Upper lobe of left lung (tissue), 4 donors: ENCODE measurements around the gene UBE2C.

Experiments used
- POLR2A ChIP-seq, 4 donors: fragments of 450-650 bp; IDR thresholded peaks; one replicate each; pipeline ENCODE4 v1.5.1; 2016 to 2017; ENCODE audit warnings: antibody characterized with exemption in 4 of 4, mild to moderate bottlenecking in 2 of 4
- TF ChIP-seq, protein P1 (sequence below), 6 experiments: fragments of 450-650 bp in 4 of 6; fragments of 200-600 bp in 2 of 6; sonication (generic) in 2 of 6; IDR thresholded peaks; one replicate each; pipeline ENCODE4 v1.5.1; 2016 to 2019; ENCODE audit warnings: antibody characterized with exemption in 6 of 6

DNA sequence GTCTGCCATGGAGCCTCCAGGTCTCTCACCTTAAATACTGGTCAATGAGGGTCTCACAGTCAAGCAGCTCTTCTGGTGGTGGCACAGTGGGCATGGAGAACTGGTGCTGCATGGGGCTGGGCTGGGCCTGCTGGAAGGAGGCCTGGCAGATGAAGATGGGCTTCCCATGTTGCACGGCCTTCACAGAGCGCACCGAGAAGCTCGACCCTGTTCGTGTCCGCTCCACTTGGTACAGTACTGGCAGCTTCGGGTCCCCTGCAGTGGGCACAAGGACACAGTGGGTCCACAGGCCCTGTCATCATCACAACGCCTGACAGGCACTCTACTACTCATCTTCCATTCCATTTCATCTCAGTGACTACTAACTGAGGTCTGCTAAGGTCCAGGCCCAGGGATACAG, 36.0 kb downstream of the UBE2C start:
- TF ChIP-seq, protein P1, sequence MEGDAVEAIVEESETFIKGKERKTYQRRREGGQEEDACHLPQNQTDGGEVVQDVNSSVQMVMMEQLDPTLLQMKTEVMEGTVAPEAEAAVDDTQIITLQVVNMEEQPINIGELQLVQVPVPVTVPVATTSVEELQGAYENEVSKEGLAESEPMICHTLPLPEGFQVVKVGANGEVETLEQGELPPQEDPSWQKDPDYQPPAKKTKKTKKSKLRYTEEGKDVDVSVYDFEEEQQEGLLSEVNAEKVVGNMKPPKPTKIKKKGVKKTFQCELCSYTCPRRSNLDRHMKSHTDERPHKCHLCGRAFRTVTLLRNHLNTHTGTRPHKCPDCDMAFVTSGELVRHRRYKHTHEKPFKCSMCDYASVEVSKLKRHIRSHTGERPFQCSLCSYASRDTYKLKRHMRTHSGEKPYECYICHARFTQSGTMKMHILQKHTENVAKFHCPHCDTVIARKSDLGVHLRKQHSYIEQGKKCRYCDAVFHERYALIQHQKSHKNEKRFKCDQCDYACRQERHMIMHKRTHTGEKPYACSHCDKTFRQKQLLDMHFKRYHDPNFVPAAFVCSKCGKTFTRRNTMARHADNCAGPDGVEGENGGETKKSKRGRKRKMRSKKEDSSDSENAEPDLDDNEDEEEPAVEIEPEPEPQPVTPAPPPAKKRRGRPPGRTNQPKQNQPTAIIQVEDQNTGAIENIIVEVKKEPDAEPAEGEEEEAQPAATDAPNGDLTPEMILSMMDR (IDR thresholded peaks at IDR 0.05) = no peak
- no peak for TF ChIP-seq POLR2A (IDR thresholded peaks at IDR 0.05)
